Sigmoid colon (tissue), 4 donors: ENCODE data around the gene SFRP2.

ENCODE experiments used
- EP300 ChIP-seq, 4 donors: sonication (generic); formaldehyde crosslinking; IDR thresholded peaks; one replicate each; pipeline ENCODE4 v1.6.1; 2017; ENCODE audit warnings: antibody characterized with exemption in 4 of 4
- POLR2A ChIP-seq, 2 donors: fragments of 450-650 bp; IDR thresholded peaks; one replicate each; pipeline ENCODE4 v1.6.1; 2016; ENCODE audit warnings: antibody characterized with exemption in 2 of 2, mild to moderate bottlenecking in 2 of 2, moderate library complexity in 2 of 2
- POLR2AphosphoS5 ChIP-seq, 4 donors: sonication (generic); formaldehyde crosslinking; IDR thresholded peaks; one replicate each; pipeline ENCODE4 v1.6.1; 2017; ENCODE audit warnings: antibody characterized with exemption in 4 of 4
- TF ChIP-seq, protein P1 (sequence below), 4 experiments: fragments of 450-650 bp in 3 of 4; fragments of 200-600 bp in 1 of 4; IDR thresholded peaks; one replicate each; pipeline ENCODE4 v1.5.1; 2016 to 2019; ENCODE audit warnings: antibody characterized with exemption in 4 of 4, mild to moderate bottlenecking in 3 of 4, moderate library complexity in 2 of 4

DNA sequence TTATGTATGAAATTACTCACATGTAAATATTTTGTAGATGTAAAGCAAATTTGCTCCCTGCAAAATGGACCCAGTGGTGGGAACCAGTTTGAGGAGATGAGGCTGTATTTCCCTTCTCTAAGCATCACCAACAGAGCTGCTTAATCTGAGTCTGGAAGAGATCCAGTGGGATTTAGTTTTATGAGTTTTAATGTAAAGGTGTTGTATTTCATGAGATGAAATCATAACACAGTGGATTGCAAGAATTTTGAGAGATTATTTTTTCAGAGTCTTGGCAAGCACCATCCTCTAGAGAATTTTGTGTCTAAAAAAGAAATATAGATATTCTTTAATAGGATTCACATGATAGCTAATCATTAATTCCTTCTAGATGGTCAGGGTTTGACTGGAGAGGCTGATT is 35.6 kb upstream of the SFRP2 start:
- TF ChIP-seq, protein P1, sequence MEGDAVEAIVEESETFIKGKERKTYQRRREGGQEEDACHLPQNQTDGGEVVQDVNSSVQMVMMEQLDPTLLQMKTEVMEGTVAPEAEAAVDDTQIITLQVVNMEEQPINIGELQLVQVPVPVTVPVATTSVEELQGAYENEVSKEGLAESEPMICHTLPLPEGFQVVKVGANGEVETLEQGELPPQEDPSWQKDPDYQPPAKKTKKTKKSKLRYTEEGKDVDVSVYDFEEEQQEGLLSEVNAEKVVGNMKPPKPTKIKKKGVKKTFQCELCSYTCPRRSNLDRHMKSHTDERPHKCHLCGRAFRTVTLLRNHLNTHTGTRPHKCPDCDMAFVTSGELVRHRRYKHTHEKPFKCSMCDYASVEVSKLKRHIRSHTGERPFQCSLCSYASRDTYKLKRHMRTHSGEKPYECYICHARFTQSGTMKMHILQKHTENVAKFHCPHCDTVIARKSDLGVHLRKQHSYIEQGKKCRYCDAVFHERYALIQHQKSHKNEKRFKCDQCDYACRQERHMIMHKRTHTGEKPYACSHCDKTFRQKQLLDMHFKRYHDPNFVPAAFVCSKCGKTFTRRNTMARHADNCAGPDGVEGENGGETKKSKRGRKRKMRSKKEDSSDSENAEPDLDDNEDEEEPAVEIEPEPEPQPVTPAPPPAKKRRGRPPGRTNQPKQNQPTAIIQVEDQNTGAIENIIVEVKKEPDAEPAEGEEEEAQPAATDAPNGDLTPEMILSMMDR (IDR thresholded peaks at IDR 0.05), result no peak
- no peak for TF ChIP-seq POLR2A (IDR thresholded peaks at IDR 0.05)
- no peak for TF ChIP-seq POLR2AphosphoS5 (IDR thresholded peaks at IDR 0.05)
- no peak for TF ChIP-seq EP300 (IDR thresholded peaks at IDR 0.05)
